Activated CD4-positive, alpha-beta T cell treated with anti-CD3 and anti-CD28 coated beads, Interleukin-2, amount 10 ng/mL, durations not matched to agents 24 days and 14 days (primary cell): ENCODE results near the gene TAOK1. TPM values are rescaled to one million over a fixed set of nuclear protein-coding genes. Genes with fewer than 3 reads are reported as not detected.
A peak's percentile ranks its signal among the peaks of the same experiment; 100 is the strongest.

Experiments
- DNase-seq: peaks from one replicate; pipeline ENCODE4 v3.0.0; 2022
- H3K27ac Mint-ChIP-seq: one replicate; pipeline ENCODE4 v1.8.0; 2022; ENCODE audit warnings: mild to moderate bottlenecking, mixed read lengths
- H3K27me3 Mint-ChIP-seq: one replicate; pipeline ENCODE4 v1.8.0; 2022; ENCODE audit warnings: mixed read lengths
- H3K36me3 Mint-ChIP-seq: one replicate; pipeline ENCODE4 v1.8.0; 2022; ENCODE audit warnings: low read depth, mild to moderate bottlenecking, mixed read lengths
- H3K4me1 Mint-ChIP-seq: one replicate; pipeline ENCODE4 v1.8.0; 2021; ENCODE audit warnings: mixed read lengths
- H3K4me3 Mint-ChIP-seq: one replicate; pipeline ENCODE4 v1.8.0; 2022; ENCODE audit warnings: mild to moderate bottlenecking, moderate library complexity, mixed read lengths
- H3K9me3 Mint-ChIP-seq: one replicate; pipeline ENCODE4 v1.8.0; 2021; ENCODE audit warnings: mixed read lengths
- intact Hi-C: fragments of 100-400 bp; cut with micrococcal nuclease; formaldehyde crosslinking; loops from one replicate; pipeline ENCODE4 v1.15.1; 2023
- total RNA-seq: library from RNA; stranded (reverse); gene quantifications from 2 replicates; pipeline ENCODE4 v1.2.3, GENCODE V29; 2022

The TAOK1 gene
- total RNA-seq, 1 donor from 2014 or later = 43.2 TPM

DNA sequence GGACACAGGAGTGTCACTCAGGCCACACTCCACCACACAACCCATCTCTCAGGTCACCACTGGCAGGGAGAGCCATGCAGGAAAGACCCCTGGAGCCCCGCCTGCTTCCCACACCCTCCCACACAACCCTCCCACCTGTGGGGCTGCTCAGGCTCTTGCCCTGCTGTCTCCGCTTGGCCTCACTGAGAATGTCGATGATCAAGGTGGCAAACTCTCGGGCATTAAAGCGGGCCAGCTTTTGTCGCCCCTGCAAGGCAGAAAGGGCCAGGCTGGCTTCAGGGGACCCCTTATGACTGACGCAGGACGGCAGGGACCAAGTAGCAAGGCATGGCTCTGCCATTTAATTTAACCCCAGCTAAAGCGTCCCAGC, 186.8 kb downstream of the TAOK1 start:
- no peak for DNase-seq
- Mint-ChIP-seq H3K4me3 (no peak overlapping the region), H3K27ac (no peak overlapping the region), H3K27me3 (no peaks in the 10 kb centered on the region), H3K4me1 (peaks cover 6% of the 10 kb centered on the region), H3K36me3 (peaks cover 46% of the 10 kb centered on the region), H3K9me3 (no peaks in the 10 kb centered on the region)
- intact Hi-C loops = no loop called here

DNA sequence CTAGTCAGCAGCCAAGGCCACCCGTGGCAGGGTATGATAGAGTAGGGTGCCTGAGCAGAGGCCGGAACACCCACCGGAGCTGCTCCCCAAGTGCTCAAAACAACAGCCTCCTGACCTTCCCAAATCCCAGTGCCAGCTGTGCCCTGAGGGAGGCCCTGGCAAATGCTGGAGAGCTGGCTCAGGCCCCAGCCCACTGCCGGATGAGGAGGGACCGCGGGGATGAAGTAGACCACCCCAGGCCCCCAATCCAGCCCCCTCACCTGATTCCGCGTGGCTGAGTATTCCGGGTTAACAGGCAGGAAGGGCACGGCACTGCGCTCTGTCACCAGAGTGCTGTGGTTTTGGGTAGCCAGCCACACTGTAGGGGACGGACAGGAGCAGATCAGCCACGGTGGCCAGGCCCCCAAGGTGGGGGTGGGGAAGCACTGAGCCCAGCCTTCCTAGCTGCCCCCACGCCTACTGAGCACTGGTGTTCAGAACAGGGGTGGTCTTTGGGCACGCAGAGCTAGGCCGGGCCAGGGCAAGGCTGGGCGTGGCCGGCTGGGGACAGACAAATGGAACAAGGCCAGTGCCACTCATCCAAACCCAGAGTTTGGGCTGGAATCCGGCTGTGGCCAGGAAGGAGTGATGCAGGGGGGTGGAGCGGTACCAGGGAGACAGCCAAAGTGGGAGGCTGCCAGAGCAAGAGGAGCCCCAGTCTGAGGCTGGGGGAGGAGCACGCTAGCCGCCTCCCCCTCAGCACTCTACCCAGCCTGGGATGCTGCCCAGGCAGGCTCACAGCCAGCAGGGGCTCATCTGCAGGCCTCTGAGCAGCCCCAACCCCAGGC, 187.4 kb downstream of the TAOK1 start:
- Mint-ChIP-seq H3K36me3 (peaks cover 49% of the 10 kb centered on the region), H3K4me1 (peaks cover 6% of the 10 kb centered on the region), H3K4me3 (no peak overlapping the region), H3K9me3 (no peaks in the 10 kb centered on the region), H3K27me3 (no peaks in the 10 kb centered on the region), H3K27ac (no peak overlapping the region)
- no peak for DNase-seq
- intact Hi-C loops = no loop called here

DNA sequence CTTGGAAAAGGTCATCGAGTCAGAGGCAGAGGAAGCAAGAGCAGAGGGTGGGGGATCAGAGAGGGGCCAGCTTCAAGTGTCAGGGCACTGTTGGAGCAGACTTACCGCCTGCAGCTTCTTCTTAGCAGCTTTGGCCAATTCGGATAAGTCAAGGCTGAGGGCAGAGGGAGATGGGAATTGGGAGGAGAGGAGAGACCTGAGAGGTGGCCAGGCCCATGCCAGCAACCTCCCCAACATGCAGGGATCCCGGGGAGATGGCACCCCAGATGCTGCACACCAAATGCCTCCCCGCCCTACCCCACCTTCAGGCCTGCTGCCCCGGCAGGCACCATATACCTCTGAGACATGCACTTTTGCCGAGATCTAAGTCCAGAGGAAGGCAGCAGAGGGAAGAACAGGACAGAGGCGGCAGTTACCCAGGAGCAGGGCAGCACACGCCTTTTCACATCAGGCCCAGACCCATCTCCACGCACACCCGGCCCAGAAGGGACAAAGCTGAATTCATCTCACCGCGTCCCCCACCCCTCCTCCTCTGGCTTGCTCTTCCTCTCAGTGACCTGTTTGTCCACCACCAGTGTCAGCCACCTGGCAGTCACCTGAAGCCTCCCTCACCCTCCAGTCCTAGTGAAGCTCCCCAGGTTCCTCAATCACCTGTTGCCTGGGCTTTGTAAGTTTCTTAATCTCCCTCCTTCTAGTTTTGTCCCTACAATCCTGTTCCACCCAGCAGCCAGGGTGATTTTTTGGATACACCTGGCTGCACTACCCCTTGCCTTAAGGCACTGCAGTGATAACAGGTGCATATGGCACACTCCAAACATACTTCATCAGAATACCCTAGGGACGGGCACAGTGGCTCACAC, 188.7 kb downstream of the TAOK1 start:
- Mint-ChIP-seq H3K27me3 (no peaks in the 10 kb centered on the region), H3K4me1 (peaks cover 5% of the 10 kb centered on the region), H3K36me3 (peaks cover 55% of the 10 kb centered on the region), H3K4me3 (no peak overlapping the region), H3K27ac (no peak overlapping the region), H3K9me3 (no peaks in the 10 kb centered on the region)
- DNase-seq = no peak
- intact Hi-C loops = no loop called here

DNA sequence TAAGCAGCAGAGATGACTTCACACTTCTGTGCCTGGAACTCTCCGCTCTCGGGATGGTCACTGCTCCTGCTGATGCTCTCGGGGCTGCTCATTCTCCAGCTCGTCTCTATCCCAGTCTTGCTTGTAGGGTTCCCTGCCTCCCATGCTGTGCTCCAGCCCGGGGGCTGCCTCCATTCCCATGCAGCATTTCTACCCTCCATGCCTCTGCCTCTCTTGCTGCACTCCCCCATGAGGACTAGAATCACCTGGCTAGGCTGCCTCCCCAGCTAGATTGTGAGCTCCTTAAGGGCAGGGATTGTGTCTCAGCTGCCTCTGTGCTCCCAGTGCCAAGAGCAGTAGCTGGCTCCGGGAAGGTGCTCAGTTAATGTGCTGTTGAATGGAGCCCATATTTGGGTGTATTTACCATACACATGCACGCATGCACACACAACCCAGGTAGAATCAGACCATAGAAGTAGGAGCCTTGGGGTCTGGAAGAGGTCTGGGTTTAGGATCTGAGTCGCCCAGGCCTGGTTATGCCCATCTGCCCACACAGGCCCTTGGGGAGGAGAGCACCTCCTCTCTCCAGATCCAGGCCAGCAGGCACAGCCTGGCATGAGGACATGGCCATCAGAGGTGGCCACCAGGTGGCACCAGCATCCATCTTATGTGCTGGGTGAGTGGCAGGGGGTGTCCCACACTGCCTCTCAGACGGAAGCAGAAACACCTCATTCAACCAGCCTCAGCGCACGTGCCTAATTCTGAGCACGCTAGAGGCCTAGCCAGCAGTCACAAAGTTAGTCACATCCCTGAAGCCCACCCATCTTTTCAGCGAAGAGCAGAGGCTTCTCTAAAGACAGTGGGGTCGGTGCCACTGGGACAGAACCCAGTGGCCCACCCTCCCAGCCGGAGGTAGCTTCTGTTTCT, 190.0 kb downstream of the TAOK1 start:
- no peaks in the 10 kb centered on the region for H3K27me3 Mint-ChIP-seq
- DNase-seq = peak; percentile 96
- peaks cover 13% of the 10 kb centered on the region for H3K4me1 Mint-ChIP-seq
- intact Hi-C loops = loop anchor here (1.0 to 5.0 kb wide), 3 partner anchors 11 to 197 kb away; no protein-coding TSS in a partner anchor
- peak overlapping the region; percentile 82 for H3K27ac Mint-ChIP-seq
- H3K9me3 Mint-ChIP-seq = no peaks in the 10 kb centered on the region
- H3K36me3 Mint-ChIP-seq = peaks cover 44% of the 10 kb centered on the region
- no peak overlapping the region for H3K4me3 Mint-ChIP-seq

DNA sequence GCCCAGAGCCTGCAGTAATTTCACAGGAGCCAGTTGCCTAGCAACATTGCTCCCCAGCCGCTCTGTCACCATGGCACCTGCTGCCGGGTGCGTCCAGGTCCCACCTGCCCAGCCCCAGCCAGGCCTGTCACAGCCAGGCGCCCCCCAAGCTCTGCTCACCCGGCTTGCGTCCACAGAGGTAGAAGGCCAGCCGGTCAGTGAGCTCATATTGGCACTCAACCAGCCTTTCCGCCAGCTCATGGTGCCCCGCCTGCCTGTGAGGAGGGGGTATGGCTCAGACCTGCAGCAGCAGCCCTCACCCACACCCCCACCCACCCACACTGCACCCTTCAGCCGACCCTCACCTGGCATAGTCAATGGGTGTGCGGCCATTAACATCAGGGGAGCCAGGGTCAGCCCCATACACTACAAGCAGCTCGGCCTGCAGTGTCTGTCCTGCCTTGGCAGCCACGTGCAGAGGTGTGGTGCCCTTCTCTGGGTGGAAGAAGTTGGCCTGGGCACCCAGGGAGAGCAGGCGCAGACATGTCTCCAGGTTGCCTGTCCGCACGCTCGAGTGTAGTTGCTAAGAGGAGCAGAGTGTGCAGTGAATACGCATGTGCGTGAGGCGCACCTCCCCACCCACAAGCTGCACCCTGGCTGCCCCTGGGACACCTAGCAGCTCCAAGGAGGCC, 191.6 kb downstream of the TAOK1 start:
- intact Hi-C loops = loop anchor here (5.0 kb wide), 1 partner anchor 196 kb away; no protein-coding TSS in a partner anchor
- Mint-ChIP-seq H3K36me3 (peaks cover 35% of the 10 kb centered on the region), H3K4me1 (peaks cover 25% of the 10 kb centered on the region), H3K9me3 (no peaks in the 10 kb centered on the region), H3K4me3 (no peak overlapping the region), H3K27ac (no peak overlapping the region), H3K27me3 (no peaks in the 10 kb centered on the region)
- no peak for DNase-seq

DNA sequence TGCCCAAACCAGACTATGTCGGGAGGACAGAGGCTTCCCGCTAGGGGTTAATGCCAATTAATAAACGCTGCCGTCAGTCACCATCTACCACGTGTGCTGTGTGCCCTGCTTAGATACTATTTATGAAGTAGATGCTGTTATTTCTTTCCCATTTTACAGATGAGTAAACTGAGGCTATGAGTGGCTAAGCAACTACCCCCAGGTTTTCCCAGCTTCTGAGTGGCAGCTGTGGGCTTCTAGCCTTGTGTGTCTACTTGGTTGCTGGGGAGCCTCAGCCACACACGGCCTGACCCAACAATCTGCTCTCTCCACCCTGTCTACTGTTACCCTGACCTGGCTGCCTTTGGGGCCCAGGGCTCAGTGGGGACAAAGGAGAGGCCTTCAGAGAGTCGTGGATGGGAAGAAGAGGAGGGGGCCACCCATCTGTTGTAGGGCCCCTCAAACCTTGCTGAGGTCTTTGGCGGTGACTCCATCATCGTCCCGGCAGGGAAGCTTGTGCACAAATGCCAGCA, 192.1 kb downstream of the TAOK1 start:
- Mint-ChIP-seq H3K9me3 (no peaks in the 10 kb centered on the region), H3K4me3 (no peak overlapping the region), H3K27ac (peak overlapping the region; percentile 43), H3K27me3 (no peaks in the 10 kb centered on the region), H3K36me3 (peaks cover 35% of the 10 kb centered on the region), H3K4me1 (peaks cover 28% of the 10 kb centered on the region)
- no peak for DNase-seq
- intact Hi-C loops = loop anchor here (5.0 kb wide), 1 partner anchor 195 kb away; no protein-coding TSS in a partner anchor

DNA sequence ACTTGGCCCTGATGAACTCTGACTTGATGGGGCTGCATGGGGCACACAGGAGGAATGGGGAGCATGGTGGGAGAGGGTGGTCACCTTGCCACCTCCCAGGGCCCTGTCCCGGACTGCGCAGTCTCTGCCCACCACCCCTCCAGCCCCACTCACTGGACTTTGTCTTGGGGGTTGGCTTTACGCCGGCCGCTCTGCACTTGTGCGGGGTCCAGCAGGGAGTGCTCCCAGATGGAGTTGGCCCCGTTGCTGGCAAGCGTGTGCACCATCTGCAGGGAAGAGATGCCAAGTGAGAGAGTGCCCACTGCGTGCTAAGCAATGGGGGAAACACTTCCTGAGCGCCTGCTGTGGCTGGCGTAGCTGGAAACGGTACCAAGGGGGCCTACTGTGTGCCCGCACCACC, 192.6 kb downstream of the TAOK1 start:
- intact Hi-C loops = loop anchor here (5.0 kb wide), 1 partner anchor 195 kb away; no protein-coding TSS in a partner anchor
- Mint-ChIP-seq H3K9me3 (no peaks in the 10 kb centered on the region), H3K36me3 (peaks cover 32% of the 10 kb centered on the region), H3K27ac (no peak overlapping the region), H3K27me3 (no peaks in the 10 kb centered on the region), H3K4me1 (peaks cover 33% of the 10 kb centered on the region), H3K4me3 (no peak overlapping the region)
- no peak for DNase-seq

DNA sequence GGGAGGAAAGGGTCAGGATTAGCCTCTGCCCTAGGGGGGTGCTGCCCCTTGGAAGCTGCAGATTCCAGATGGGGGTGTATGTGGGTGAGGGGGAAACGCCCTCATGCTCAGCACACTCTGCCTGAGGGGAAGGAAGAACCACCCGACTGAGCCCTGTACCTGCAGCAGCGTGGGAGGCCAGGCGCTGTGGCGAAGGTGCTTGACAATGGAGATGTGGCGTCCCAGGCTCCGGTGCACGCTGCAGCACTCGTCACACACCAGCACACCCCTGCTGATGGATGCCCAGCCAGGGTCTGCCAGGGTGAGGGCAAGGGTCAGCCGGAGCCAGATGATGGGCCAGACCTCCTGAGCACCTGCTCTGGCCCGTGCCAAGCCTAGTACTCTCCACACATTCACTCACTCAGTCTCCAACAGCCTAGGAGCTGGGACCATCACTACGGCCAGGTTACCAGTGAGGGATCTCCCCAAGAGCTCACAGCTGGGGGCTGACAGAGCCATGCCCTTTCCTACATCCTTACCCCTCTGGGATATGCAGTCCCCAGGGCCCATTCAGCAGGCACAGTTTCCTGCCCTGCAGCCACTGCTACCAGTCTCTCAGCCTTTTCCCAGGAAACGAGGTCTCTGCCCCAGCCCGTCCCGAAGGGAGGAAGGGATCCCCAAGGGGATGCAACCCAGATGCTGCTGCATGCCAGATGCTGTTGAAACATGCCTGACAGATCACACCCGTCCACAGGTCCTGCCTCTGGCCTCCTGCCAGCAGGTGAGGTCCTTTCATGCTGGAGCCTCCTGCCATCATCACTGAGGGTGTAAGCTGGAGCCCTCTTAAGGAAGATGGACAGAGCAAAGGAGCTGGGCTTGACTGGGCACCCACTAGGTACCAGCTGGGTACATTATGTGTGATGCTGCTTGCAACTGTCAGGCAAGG, 193.4 kb downstream of the TAOK1 start:
- intact Hi-C loops = loop anchor here (5.0 kb wide), 1 partner anchor 194 kb away; no protein-coding TSS in a partner anchor
- Mint-ChIP-seq H3K27ac (peak overlapping the region; percentile 46), H3K36me3 (peaks cover 27% of the 10 kb centered on the region), H3K27me3 (no peaks in the 10 kb centered on the region), H3K4me3 (no peak overlapping the region), H3K4me1 (peaks cover 38% of the 10 kb centered on the region), H3K9me3 (no peaks in the 10 kb centered on the region)
- no peak for DNase-seq

DNA sequence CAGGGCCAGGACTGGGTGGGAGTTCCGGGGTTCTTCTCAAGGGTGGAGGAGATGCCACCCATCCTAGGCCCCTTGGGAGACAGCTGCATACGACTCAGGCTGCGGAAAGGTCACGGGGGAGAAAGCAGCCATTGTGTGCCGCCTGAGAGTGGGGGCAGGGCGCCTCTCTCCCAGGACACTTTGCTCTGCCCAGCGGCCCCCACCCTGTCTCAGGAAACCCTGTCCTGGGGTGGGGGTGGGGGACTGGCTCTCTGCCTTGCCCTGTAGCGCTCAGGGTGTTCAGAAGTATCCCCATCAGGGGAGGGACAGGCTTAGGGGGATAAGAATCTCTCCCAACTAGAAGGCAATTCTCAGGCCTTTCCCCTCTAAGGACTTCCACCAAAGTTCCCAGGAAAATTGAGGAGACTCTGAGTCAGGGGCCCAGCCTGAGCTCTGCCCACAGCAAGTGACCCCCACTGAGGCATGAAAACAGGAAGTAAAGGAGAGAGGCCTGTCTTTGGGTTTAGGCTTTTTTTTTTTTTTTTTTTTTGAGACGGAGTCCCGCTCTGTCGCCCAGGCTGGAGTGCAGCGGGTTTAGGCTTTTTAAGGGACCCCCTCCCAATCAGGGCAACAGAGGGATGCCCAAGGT, 194.4 kb downstream of the TAOK1 start:
- peak overlapping the region; percentile 80 for H3K27ac Mint-ChIP-seq
- H3K4me1 Mint-ChIP-seq = peaks cover 38% of the 10 kb centered on the region
- H3K27me3 Mint-ChIP-seq = no peaks in the 10 kb centered on the region

DNA sequence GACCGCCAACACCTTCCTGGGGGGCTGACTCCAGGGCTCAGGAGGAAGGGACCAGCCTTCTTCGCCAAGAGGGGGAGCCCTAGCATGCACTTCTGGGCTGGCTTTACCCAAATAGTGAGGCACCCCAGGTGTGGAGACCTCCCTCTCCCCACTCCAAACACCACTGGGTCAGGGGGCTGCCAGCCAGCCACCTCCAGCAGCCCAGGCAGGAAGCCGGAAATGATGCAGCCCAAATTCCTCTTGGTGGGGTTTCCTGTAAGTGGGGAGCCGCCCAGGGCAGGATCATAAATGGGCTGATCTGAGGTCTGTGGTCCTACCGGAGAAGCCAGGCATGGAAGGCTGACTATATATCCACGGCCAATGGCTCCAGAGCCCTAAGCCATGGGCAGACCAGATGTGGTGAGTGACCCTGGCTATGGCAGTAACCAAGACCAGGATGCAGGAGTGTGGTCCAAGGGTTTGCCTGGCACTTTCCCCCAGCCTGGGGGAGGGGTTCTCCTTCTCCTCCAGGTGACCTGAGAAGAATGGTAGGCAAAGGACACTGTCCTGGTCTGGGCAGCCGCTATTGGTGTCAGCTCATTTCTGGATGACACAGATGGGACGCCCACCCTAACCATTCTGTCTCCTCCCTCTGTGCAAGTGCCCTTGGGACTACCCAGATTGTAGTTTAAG, 195.1 kb downstream of the TAOK1 start:
- Mint-ChIP-seq H3K4me3 (peak overlapping the region; percentile 51), H3K4me1 (peaks cover 42% of the 10 kb centered on the region), H3K36me3 (peaks cover 21% of the 10 kb centered on the region), H3K9me3 (no peaks in the 10 kb centered on the region), H3K27me3 (no peaks in the 10 kb centered on the region), H3K27ac (peak overlapping the region; percentile 56)
- peak; percentile 80 for DNase-seq
- intact Hi-C loops = no loop called here

More for the DNA sequence above, 194.4 kb downstream of the TAOK1 start:
- Mint-ChIP-seq H3K36me3 (peaks cover 24% of the 10 kb centered on the region), H3K9me3 (no peaks in the 10 kb centered on the region), H3K4me3 (no peak overlapping the region)
- DNase-seq = no peak
- intact Hi-C loops = loop anchor here (5.0 kb wide), 1 partner anchor 193 kb away; no protein-coding TSS in a partner anchor
